Stimulated activated CD4-positive, alpha-beta T cell treated with anti-CD3 and anti-CD28 coated beads, Interleukin-2, amount 100 ng/mL, for 4 hours (primary cell): Measurements from ENCODE around the gene PLPPR3.
A peak's percentile ranks its signal among the peaks of the same experiment; 100 is the strongest.

Experiments
- DNase-seq: peaks from one replicate; pipeline ENCODE4 v3.0.0-alpha.2; 2020; ENCODE audit warnings: low read depth

PLPPR3 gene

DNA sequence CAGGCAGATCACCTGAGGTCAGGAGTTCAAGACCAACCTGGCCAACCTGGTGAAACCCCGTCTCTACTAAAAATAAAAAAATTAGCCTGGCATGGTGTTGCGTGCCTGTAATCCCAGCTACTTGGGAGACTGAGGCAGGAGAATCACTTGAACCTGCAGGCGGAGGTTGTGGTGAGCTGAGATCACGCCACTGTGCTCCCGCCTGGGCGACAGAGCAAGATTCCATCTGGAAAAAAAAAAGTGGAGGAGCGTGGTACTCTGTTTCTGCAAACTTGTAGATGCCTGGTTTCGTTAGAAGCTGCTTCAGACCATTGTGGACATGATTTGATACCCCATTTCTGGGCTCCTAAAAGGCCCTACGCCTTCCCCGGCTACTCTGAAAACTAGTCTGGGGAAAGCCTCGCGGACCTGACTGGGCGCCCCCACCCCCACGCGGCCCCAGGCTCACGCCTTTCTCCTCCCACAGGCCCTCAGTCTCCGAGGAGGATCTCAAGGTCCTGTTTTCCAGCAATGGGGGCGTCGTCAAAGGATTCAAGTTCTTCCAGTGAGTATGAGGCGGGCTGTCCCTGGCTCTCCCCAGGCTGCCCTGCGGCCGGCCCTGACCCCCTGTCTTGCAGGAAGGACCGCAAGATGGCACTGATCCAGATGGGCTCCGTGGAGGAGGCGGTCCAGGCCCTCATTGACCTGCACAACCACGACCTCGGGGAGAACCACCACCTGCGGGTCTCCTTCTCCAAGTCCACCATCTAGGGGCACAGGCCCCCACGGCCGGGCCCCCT, 11.5 kb downstream of the PLPPR3 start:
- no peak for DNase-seq

DNA sequence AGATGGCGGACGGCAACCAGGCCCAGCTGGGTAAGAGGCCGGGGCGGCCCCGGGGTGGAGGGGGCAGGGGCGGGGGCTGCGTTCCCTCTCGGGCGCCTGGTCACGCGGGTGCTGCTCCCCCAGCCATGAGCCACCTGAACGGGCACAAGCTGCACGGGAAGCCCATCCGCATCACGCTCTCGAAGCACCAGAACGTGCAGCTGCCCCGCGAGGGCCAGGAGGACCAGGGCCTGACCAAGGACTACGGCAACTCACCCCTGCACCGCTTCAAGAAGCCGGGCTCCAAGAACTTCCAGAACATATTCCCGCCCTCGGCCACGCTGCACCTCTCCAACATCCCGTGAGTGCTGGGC, 13.4 kb downstream of the PLPPR3 start:
- no peak for DNase-seq

DNA sequence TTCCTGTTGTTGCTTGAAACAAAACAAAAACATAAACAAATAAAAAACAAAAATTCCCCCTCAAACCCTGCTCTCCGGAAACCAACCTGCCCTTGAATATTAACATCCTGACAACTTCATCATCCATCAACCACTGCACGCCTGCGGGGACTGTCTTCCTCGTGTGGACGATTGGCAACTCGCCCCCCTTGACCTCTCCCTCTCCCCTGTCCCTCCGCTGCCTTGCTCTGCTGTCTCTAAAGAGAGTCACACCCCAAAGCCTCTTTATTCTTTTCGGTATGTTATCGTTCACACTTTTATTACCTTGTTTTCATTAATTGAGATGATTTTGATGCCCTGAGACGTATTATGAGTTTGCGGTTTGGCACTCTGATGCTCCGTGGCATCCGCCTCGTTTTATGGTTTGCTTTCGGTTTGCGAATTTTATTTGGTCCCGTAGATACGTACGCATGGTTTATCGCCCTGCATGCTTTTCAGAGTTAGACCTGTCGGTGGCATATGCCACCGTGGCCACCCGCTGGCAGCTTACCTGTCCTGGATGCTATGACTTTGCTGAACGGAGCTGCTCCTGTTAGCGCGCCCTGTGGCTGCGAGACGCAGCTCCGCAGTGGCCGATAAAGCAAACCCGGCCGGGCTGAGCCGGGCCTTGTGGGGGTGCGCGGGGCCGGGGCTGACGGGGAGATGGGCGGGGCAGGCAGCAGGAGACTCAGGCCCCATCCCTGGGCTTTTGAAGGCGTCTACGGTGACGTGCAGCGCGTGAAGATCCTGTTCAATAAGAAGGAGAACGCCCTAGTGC, 13.9 kb downstream of the PLPPR3 start:
- no peak for DNase-seq

DNA sequence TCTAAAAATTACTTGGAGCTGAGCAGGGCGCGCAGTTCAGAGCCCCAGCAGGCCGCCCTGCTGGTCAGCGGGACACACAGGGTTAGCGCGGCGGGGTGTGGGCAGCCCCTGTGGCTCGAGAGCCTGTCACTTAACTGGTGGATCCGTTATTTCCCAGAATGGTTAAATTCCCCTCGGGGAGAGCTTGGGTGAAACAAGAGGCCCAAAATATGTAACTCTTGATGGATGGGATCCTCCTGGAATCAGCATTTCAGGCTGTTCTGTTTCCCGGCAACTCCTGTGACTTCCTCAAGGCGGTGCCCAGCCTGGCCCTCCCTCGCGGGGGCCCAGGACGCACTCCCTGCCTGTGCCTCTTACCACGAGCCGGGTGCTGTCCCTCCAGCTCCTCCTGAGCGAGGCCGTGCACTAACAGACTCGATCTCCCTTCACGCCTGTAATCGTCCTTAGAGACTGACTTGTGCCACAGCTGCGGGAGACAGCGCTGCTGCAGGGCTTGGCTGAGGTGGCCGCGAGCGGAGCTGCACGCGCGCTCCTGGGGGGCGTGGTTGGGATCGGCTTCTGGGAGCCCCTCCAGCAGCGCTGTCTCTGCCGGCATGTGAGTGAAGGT, 14.8 kb downstream of the PLPPR3 start:
- no peak for DNase-seq

DNA sequence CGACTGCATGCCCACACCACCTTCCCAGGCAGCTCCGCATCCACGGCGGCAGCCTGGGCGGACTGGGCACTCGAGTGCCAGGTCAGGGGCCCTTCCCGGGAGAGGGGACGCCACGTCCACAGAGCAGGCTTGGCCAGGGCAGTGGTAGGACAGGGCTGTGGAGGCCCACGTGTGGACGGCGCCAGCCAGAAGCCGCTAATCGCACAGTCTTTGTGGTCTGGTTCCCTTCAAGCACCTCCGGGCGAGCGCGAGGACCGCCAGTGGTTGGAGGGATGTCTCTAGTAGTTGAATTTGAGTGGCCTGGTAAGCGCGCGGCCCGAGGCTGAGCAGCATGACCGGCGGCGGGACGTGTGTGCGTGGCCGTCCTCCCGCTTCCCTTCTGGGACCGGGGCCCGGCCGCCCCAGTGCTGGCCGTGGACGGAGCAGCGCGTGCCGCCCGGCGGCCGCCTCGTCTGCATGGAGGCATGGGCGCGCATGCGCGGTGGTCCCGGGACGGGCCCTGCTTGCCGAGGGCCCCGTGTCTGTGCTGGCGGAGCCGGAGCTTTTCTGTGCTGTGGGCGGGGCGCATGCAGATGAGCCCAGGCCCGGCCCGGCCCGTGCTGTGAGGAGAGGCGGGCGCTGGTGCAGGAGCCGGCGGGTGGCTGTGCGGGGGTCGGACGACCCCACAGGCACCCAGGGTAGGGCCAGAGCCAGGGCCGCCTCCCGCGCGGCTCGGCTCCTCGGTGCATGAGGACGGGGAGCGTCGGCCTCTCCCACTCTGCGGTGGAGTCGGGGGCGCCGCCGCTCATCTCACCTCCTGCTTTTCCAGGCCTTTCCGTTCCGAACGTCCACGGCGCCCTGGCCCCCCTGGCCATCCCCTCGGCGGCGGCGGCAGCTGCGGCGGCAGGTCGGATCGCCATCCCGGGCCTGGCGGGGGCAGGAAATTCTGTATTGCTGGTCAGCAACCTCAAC, 15.9 kb downstream of the PLPPR3 start:
- DNase-seq = no peak

DNA sequence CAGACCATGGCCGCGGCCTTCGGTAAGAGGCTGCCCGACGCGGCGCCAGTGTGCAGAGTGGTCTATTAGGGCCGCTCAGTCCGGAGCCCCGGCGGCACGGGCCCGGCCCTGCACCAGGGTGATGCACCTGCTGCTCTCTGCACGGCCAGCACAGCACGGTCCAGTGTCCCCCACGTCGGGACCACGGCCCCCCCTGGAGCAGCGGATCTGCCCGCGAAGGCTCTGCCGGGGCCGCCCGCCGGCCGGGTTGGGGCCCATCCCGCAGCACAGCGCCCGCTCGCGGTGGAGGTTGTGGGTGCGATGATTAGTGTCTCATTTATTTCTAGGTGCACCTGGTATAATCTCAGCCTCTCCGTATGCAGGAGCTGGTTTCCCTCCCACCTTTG, 16.6 kb downstream of the PLPPR3 start:
- DNase-seq = no peak

DNA sequence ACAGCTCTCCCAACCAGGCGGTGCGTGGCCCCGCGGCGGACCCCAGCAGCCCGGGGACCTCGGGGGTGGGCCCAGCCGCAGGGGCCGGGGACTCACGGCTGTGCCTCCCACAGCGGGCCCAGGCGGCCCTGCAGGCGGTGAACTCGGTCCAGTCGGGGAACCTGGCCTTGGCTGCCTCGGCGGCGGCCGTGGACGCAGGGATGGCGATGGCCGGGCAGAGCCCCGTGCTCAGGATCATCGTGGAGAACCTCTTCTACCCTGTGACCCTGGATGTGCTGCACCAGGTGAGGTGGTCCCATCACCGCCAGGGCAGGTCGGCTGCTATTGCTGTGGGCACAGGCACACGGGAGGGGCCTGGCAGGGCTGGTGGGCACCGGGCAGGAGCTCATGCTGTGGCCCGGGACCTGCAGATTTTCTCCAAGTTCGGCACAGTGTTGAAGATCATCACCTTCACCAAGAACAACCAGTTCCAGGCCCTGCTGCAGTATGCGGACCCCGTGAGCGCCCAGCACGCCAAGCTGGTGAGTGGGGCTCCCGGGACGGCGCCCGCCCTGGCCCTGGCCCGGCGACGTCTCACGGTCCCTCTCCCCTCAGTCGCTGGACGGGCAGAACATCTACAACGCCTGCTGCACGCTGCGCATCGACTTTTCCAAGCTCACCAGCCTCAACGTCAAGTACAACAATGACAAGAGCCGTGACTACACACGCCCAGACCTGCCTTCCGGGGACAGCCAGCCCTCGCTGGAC, 17.2 kb downstream of the PLPPR3 start:
- no peak for DNase-seq

DNA sequence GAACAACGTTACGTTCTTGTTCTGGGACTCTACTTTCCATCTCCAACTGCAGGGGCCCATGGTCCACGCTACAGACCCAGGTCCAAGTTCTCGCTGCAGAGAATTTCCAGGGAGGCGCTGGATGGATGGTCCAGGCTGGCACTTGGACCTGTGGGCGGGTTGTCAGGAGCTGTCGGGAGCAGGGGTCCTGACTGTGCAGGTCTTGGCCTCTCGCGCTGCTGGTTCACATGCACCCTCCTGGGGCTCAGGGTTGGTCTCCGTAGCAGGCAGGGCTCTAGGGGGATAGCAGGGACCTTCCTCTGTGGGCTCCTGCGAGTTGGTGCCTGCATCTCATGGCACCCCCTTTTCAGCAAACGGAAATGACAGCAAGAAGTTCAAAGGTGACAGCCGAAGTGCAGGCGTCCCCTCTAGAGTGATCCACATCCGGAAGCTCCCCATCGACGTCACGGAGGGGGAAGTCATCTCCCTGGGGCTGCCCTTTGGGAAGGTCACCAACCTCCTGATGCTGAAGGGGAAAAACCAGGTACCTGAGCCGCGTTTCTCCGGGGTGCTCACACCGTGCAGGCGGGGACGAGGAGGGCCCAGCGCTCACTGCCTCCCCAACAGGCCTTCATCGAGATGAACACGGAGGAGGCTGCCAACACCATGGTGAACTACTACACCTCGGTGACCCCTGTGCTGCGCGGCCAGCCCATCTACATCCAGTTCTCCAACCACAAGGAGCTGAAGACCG, 17.9 kb downstream of the PLPPR3 start:
- no peak for DNase-seq

DNA sequence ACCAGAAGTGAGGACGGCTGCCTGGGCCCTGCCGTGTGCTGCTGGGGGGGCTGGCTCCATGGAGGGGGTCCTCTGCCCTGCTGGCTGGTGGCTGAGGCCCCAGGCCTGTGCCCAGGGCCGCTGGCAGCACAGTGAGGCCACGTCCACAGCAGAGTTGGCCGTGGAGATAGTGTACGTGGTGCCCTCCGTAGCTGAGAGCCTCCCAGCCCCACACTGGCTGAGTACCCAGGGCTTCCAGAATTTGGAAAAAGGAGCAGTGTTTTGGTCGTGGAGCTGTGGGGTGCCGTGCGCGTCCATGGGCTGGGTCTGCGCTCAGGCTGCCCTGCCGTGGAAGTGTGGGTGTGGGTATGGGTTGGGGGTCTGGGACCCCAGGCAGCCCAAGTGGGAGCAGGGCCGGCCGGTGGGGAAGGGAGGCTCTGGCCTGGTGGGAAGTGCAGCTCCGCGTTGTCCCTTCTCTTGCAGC, 18.6 kb downstream of the PLPPR3 start:
- DNase-seq = no peak

DNA sequence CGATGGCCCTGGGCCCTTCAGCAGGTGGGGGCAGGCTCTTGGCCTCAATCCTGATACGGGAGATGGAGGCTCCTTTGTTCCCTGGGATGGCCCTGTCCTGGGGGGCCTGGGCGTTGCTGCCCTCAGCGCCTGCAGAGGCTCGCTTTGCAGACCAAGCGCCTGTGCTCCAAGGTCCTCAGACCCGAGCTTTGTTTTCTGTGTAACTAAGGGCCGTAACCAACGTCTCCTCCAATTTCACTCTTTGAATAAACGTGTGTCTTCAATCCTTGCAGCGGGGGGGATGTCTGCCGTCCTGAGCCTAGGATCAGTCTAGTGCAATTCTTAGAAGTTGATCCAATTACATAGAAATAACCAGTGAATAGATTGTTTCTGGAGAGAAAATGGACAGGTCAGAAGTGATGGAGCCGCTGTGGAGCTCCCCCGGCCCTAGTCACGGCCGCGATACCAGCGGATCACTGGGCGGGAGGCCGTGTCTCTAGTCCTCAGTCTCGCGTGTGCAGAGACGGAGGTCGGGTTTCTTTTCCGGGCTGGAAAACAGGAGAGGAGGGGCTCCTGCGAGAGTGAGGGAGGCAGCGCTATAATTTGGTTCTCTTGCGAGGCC, 19.2 kb downstream of the PLPPR3 start:
- no peak for DNase-seq

DNA sequence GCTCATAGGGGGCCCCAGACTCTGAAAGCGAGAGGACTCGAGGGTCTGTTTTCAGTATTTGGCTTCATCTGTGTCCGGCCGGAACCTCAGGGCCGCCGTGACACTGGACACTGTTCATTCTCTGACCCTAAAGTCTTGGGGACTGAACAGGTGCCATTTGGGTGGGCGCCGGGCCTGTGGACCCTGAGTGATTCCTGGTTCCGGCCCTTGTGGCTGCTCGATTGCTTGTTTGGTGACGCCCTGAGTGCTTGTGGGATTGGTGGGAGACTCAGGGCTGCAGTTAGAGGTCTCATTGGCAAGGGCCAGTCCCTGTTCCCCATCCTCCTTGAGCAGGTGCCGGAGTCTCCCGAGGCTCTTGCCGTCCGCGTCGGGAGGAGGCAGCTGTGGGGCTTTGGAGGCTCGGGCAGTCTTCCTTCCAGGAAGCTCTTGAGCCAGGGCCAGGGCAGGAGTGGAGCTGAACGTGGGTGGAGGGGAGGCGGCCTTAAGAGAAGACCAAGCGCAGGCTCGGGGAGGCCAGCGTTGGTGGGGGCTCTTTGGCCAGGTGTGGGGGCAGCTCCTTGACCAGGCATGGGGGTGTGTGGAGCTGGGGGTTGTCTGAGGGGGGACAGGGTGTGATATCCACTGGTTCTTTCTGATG, 19.8 kb downstream of the PLPPR3 start:
- DNase-seq = no peak

DNA sequence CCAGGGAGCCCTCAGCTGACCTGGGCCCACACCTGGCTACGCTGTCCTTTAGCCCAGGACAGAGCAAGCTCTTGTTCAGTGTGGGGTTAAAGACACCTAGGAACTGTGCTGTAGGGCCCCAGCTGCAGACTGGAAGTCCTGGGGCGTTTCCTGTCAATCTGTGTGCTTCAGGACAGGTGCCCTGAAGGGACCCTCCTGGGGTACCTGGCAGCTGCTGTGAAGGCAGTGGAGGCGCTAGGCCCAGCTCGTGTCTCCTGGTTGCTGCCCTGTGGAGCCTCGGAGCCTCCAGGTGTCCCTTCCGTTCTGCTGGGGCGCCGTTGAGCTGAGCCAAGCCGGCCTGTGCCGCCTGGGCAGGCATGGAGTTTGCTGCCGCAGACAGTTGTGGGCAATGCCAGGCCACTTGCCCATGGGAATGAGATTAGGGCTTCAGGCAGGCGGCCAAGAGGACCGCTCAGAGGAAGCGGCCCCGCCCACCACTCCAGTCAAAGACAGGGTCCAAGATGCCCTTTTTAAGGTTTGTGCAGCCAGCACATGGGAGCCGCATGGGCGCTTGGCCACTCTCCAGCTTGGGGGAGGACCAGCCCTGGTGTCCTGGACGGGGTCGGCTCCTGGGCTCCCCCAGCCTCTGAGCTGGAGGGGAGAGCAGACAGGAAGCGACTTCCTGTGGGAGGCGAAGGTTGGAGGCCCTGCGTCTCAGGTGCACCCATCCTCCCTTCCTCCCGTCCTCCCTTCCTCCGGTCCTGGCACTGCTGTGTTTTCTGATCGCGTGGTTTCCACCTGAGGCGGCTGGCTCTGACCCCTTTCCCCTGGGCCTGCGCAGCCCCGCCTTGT, 20.5 kb downstream of the PLPPR3 start:
- DNase-seq = no peak

DNA sequence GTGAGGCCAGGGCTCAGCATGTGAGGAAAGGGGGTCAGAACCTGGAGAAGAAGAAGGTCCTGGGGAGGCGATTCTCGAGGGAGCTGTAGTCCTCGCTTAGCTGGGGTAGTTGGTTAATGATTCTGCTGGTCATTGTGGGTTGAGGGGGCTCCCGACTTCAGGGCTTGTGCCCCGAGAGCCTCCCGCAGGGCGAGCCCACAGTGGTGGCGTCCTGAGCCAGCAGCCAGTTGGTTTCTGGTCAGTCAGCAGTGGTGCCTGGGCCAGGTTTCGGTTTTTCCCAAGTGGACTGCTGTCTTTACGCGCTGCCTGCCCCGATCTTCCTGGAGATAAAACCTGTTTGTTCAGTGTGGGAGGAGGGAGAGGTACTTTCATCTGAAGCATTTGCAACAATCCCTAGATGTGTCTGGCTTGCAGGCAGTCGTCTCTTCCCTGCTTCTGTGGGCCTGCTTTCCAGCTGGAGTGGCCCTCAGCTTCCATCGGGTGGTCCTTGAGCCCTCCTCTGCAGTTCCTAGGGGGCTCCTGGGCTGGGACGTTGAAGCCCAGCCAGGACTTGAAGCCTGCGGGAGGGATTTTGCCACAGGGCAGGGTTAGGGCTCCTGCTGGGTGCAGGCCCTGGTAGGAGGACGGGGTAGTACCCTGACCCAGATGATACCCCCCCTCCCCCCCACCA, 21.3 kb downstream of the PLPPR3 start:
- no peak for DNase-seq

DNA sequence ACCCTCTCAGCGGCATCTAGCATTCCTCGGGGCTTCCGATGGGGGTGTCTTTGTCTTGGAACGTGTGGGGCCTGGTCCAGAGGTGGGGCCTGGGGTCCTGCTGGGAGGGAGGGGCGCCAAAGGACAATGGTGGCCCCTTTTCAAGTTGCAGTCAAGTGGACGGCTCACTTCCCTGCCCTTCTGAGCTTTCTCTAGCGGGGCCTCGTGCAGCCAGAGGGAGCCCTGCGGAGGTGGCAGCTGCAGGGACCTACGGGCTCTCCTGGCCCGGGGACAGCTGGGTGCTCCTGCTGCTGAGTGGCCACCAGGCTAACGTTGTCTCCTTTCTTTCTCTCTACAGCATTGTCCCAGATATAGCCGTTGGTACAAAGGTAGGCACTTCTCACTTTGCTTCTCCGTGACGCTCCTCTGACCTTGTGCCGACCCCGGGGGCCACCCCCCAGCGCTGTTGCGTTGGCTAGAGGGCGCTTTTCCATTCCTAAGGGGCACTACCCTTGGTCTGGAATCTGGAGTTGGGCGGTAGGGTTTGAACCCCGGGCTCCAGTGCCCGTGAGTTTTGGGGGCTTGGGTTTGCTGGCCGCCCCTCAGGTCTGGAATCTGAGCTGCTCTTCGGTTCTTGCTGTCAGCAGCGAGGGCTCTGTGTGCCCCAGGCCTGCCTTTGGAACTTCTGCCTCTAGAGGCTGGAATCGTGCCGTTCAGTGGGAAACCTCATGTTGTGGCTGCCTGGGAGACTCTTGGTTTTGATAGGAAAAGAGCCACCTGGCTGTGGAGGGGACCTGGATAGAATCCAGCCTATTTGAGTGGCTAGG, 22.5 kb downstream of the PLPPR3 start:
- DNase-seq = no peak

DNA sequence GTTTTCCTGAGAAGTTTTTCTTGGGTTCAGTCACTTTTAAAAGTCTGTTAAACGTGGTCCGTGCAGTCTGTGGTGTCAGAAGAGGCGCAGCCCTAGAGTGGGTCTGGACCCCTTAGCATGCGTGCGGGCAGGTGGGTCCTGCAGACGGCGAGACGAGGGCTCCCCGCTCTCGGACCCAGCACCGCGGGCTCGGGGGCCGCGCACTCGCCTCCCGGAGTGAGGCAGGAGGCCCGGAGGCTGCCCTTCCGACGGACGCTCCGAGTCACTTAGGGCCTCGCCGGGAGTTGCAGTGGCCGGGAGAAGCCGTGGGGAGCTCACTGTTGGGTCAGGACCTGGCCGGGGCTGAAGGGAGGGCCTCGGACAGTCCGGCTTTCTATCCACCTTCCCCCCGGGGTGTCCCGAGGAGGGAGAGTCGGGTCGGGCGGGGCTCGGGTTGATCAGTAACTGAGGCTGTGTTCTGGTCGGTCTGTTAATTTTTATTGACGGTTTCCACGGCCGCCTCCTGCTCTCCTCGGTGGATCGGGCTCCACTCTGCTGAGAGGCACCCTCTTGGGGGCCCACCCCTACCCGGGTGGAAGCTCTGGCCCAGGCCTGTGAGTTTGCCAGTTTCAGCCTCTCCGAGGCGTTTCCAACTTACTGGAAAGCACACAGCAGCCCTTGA, 23.2 kb downstream of the PLPPR3 start:
- DNase-seq = no peak

DNA sequence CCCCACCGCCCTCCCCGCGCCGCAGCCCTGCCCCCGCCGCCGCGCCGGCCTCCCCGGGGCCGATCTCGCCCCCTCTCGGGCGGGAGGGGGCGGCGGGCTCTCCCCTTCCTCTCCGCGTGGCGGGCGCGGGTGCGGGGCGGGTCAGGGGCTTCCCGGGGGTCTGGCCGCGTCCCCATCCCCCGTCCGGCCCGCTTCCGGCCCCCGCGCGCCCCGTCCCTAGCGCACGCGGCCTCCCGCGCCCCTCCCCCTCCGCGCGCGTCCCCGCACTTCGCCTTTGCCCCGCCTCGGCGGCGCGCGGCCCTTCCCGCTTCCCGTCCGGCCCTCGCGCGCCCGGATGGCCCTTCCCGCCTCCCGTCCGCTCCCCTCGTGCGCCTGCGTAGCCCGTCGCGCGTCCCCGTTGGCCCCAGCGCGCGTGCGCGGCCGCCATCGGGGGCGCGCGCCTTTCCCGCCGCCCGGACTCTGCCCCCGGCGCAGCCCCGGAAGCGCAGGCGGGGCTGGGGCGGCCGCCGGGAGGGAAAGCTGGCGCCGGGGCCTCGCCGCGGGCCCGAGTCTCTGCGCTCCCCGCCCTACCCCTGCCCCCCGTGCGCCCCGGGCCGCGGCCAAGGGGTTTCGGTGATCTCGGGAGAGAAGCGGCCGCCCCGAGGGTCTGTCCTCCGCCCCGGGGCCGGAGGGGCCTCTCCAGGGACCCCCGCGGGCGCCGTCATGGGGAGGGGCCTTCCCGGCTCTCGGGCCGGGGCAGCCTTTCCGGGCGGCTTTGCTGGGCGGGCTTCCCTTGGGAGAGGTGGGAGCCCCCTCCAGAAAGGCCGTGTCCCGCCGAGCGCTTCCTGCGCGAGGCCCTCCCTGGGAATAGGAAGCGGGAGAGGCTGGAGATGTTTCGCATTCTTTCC, 24.0 kb downstream of the PLPPR3 start:
- peak; percentile 76 for DNase-seq
